Vein endothelial cell (primary cell): ENCODE data around the gene ACTN2. TPM values are rescaled to one million over a fixed set of nuclear protein-coding genes. Genes with fewer than 3 reads are reported as not detected.

Source experiments
- total RNA-seq: library from RNA; depleted of rRNA; stranded (reverse); fragments of >200 nt; gene quantifications from 2 replicates; pipeline ENCODE4 v1.2.3, GENCODE V29; 2012

The ACTN2 gene
- under 0.01 and 0.38 TPM in 2 replicates for total RNA-seq

DNA sequence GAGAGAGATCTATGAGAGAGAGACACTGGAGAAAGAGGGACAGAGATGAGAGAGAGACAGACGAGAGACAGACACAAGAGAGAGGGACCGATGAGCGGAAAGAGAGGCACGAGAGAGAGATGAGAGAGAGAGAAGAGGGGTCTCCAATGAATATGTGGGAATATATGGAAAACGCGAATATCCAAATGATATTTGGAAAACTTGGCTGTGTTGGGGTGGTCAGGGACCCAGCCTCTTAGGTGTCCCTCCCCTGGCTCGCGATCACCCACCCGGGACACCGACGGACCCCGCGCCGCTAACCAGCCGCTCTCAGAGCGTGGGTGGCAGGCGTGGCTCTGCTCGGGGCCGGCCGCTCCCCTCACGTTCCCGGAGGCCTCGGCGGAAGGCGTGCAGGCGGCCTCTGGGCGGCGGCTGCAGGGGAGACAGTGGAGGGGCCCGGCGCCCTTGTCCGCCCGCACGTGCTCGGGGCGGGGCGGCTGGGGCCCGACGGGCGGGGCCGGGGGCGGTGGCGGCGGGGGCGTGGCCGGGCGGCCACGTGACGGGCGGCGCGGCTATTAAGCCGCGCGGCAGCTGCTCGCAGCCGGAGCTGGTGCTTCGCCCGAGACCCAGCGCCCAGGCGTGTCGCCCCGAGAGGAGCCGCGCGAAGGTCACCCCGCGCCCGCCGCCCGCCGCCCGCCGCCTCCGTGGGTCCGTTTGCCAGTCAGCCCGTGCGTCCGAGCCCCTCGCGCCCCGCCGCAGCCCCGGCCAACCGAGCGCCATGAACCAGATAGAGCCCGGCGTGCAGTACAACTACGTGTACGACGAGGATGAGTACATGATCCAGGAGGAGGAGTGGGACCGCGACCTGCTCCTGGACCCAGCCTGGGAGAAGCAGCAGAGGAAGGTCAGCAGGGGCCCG, at the start of gene ACTN2:
TSS of gene ACTN2 (plus strand) at position 583 of the 898 bp plus-strand sequence. CDS start at position 758, 175 bp downstream.

DNA sequence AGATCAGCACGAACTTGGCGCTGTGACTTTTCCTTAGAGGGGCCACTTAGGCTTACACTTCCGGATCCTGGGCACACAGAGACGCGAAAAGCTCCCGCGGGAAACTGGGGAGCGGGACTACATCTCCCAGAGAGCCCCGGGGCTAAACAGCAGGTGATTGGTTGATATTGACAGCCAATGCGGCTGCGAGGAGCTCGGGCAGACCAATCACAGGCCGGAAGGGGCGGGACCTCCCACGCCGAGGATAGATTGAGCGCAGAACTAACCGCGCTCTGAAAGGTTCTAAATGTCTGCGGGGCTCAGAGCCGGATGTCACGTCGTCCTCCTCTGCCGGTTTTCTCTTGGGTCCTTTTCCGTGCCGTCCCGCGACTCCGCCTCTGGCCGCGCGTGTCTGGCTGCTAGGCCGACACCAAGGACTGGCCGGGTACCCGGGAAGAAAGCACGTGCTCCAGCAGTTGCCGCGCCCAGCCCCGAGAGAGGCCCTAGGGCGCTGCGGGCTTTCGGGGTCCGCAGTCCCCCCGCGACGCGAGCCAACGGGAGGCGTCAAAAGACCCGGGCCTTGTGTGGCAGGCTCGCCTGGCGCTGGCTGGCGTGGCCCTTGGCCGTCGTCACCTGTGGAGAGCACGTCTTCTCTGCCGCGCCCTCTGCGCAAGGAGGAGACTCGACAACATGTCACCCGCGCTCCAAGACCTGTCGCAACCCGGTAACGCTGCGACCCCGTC, 108.9 kb downstream of the ACTN2 start, which contains the start of gene MTR:
TSS of gene MTR (plus strand) at position 258 of the 722 bp plus-strand sequence. CDS start at position 670, 412 bp downstream.

Other genes starting within 250 kb of the ACTN2 start
- 67.6 and 92.6 TPM in 2 replicates for gene LGALS8, start 162.5 kb upstream of the ACTN2 start, total RNA-seq
- gene HEATR1, start 82.0 kb upstream of the ACTN2 start, total RNA-seq: 51.9 and 75.5 TPM in 2 replicates
- gene MTR, start 108.8 kb downstream of the ACTN2 start, total RNA-seq: 34.9 and 35.8 TPM in 2 replicates